ENCODE measurements around the gene CADM2. TPM values are rescaled to one million over a fixed set of nuclear protein-coding genes. Genes with fewer than 3 reads are reported as not detected.

Gene CADM2
- total RNA-seq, 4 donors from 2014 or later: 9.6 to 16.2 (median 11.5) TPM

DNA sequence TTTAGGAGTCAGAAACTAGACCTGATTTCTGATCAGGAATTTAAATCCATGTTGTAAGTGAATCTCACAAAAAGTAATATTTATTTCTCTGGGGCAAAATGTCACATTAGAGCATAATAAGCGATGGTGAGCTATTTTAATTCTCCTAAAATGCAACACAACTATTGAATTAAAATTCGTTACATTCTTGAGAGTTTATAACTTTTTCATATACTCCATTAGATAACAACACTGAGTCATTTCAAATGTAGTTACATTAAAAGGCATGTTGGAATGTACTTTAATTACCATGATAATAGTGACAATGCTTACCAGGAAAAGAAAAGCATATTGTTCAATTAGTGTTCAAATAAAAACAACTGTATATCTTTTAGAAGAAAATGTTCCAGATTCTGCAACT, 116.9 kb downstream of the CADM2 start:
- Histone ChIP-seq H3K27me3 (no peaks in the 10 kb centered on the region), H3K27ac (replicated peaks in 1 of 4) (no peak overlapping the region), H3K36me3 (no peaks in the 10 kb centered on the region), H3K4me1 (no peaks in the 10 kb centered on the region), H3K4me3 (no peak overlapping the region), H3K9me3 (no peaks in the 10 kb centered on the region)
- TF ChIP-seq POLR2AphosphoS5 (IDR thresholded peaks at IDR 0.05): no peak
- TF ChIP-seq POLR2A (IDR thresholded peaks at IDR 0.05; ENCODE audit: low read depth): no peak
- no peak for TF ChIP-seq EP300 (IDR thresholded peaks at IDR 0.05)
- TF ChIP-seq, protein P1, sequence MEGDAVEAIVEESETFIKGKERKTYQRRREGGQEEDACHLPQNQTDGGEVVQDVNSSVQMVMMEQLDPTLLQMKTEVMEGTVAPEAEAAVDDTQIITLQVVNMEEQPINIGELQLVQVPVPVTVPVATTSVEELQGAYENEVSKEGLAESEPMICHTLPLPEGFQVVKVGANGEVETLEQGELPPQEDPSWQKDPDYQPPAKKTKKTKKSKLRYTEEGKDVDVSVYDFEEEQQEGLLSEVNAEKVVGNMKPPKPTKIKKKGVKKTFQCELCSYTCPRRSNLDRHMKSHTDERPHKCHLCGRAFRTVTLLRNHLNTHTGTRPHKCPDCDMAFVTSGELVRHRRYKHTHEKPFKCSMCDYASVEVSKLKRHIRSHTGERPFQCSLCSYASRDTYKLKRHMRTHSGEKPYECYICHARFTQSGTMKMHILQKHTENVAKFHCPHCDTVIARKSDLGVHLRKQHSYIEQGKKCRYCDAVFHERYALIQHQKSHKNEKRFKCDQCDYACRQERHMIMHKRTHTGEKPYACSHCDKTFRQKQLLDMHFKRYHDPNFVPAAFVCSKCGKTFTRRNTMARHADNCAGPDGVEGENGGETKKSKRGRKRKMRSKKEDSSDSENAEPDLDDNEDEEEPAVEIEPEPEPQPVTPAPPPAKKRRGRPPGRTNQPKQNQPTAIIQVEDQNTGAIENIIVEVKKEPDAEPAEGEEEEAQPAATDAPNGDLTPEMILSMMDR (IDR thresholded peaks at IDR 0.05): no peak
- intact Hi-C loops (cut with DNase I): no loop called here
- WGBS: 82% methylated on average over 2 of the region's 2 CpGs
- no peak for DNase-seq (ENCODE audit: extremely low spot score)

DNA sequence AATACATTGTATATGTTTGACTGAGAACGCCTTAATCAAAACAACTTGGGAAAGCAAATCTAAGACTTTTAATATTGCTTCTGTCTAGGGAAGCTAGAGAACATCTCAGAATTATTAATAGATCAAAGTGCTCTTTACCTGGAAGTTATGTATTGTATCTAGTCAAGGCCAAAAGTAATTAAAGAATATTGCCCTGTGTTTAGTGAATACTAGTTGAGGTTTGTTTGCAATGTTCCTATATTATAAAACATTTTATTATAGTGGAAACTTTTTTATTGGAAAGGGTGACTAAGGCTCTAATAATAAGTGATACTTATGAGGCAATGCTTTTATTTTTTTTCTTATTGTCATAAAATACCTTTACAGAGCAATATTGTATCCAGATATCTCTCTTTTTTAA, 118.2 kb downstream of the CADM2 start:
- Histone ChIP-seq H3K27ac (replicated peaks in 1 of 4) (no peak overlapping the region), H3K4me1 (peaks cover 0 to 11% (median 10%) of the 10 kb centered on the region in 4 donors), H3K27me3 (no peaks in the 10 kb centered on the region), H3K4me3 (no peak overlapping the region), H3K9me3 (no peaks in the 10 kb centered on the region), H3K36me3 (no peaks in the 10 kb centered on the region)
- 91% methylated on average over 1 of the region's 1 CpG for WGBS
- no peak for DNase-seq (ENCODE audit: extremely low spot score)
- intact Hi-C loops (cut with DNase I): no loop called here
- TF ChIP-seq EP300 (IDR thresholded peaks at IDR 0.05): no peak
- TF ChIP-seq, protein P1 (IDR thresholded peaks at IDR 0.05): no peak
- TF ChIP-seq POLR2A (IDR thresholded peaks at IDR 0.05; ENCODE audit: low read depth): no peak
- TF ChIP-seq POLR2AphosphoS5 (IDR thresholded peaks at IDR 0.05): no peak

DNA sequence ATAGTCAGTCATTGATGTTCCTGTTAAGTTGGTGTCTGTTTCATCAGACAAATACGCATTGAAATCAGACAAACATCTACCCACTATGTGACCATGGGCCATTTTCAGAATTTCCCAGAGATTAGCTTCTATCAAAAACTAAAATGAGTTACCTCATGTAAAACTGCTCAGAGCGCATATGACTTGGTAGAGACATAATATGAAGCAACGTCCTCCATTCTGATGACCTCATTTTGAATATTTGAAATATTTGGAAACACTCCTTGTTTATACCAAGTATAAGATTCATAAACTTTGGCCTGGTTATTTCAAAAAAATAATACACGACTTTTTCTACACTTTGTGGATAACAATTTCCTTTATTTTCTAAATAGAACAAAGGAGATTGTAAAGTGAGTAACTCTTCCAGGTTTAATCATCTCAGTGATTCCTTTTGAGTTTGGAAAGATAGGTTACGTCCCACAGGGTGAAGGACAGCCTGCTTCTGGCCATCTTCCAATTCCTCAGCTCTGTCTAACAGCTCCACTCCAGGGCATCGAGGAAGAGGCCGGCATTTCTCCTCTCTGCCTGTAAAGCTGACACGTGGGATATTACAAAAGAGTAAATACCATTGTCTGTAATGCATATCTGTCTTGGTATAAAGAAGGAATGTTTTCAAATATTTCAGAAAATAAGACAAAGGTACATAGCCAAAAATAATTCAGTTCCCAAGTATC, 122.6 kb downstream of the CADM2 start:
- no peak for DNase-seq (ENCODE audit: extremely low spot score)
- Histone ChIP-seq H3K27me3 (no peaks in the 10 kb centered on the region), H3K36me3 (no peaks in the 10 kb centered on the region), H3K4me3 (no peak overlapping the region), H3K27ac (replicated peaks in 1 of 4) (peak overlapping the region in 2 of 4 donors; percentile 16 to 27), H3K9me3 (no peaks in the 10 kb centered on the region), H3K4me1 (peaks cover 0 to 12% (median 10%) of the 10 kb centered on the region in 4 donors)
- peak in 1 of 2 donors; percentile 24 for TF ChIP-seq POLR2AphosphoS5 (IDR thresholded peaks at IDR 0.05)
- TF ChIP-seq POLR2A (IDR thresholded peaks at IDR 0.05; ENCODE audit: low read depth): no peak
- intact Hi-C loops (cut with DNase I): no loop called here
- 37% methylated on average over 8 of the region's 8 CpGs for WGBS

DNA sequence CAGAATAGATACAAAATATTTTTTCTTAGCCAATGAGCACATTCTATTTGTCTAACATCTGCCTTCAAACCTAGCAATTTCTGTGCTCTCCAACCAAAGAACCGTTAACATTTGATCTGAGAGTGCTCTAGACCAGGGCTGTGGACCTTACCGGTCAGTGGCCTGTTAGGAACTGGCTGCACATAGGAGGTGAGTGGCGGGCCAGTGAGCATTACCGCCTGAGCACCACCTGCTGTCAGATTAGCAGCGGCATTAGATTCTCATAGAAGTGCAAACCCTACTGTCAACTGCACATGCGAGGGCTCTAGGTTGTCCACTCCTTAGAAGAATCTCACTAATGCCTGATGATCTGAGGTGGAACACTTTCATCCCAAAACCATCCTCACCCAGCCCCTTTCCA, 131.7 kb downstream of the CADM2 start:
- TF ChIP-seq POLR2AphosphoS5 (IDR thresholded peaks at IDR 0.05) (no peak), EP300 (IDR thresholded peaks at IDR 0.05) (no peak), POLR2A (IDR thresholded peaks at IDR 0.05; ENCODE audit: low read depth) (no peak)
- TF ChIP-seq, protein P1 (IDR thresholded peaks at IDR 0.05): no peak
- H3K36me3 ChIP-seq: no peaks in the 10 kb centered on the region
- H3K4me3 ChIP-seq: no peak overlapping the region
- H3K9me3 ChIP-seq: no peaks in the 10 kb centered on the region
- H3K4me1 ChIP-seq: peaks cover 0 to 6% (median 3%) of the 10 kb centered on the region in 4 donors
- no peaks in the 10 kb centered on the region for H3K27me3 ChIP-seq
- H3K27ac ChIP-seq (replicated peaks in 1 of 4): no peak overlapping the region
- intact Hi-C loops (cut with DNase I): no loop called here
- WGBS: 94% methylated on average over 6 of the region's 6 CpGs
- no peak for DNase-seq (ENCODE audit: extremely low spot score)

DNA sequence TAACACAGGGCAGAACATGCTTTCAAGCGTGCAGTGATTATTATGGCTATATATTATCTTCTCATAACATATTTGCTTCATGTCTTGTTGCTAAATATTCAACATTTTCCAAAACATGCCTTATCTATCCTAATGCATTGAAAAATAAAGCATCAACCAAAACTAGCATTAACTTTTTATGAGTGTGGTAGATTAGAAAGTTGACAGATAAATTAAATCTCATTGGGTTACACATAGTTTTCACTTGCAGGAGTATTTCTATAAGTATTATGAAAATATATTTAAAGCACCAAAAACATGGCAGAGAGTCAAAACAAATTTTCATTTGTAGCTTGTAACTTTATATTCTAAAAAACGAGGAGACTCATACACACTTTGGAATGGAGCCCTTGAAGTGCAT, 141.5 kb downstream of the CADM2 start:
- Histone ChIP-seq H3K4me1 (no peaks in the 10 kb centered on the region), H3K27me3 (no peaks in the 10 kb centered on the region), H3K4me3 (no peak overlapping the region), H3K36me3 (no peaks in the 10 kb centered on the region), H3K9me3 (no peaks in the 10 kb centered on the region), H3K27ac (replicated peaks in 1 of 4) (no peak overlapping the region)
- 52% methylated on average over 2 of the region's 2 CpGs for WGBS
- intact Hi-C loops (cut with DNase I): no loop called here
- no peak for DNase-seq (ENCODE audit: extremely low spot score)
- no peak for TF ChIP-seq POLR2AphosphoS5 (IDR thresholded peaks at IDR 0.05)
- TF ChIP-seq POLR2A (IDR thresholded peaks at IDR 0.05; ENCODE audit: low read depth): no peak
- no peak for TF ChIP-seq EP300 (IDR thresholded peaks at IDR 0.05)
- TF ChIP-seq, protein P1 (IDR thresholded peaks at IDR 0.05): no peak
